A549 (cell line): ENCODE measurements around the gene OPCML. TPM values are rescaled to one million over a fixed set of nuclear protein-coding genes. Genes with fewer than 3 reads are reported as not detected.

ENCODE experiments used
- ATAC-seq, 2 experiments: fragments of 200-7000 bp in 1 of 2; fragments of >200 bp in 1 of 2; cut with Nextera tagmentation in 1 of 2; cut with Tn5 transposase in 1 of 2; 3 replicates each; pipeline versions ENCODE4 v1.8.0 to v1.9.1; 2018 to 2020; ENCODE audit warnings: mild to moderate bottlenecking in 1 of 2, moderate library complexity in 1 of 2
- CTCF ChIA-PET: fragments of 300-600 bp; sonication (Branson Sonifier 250); formaldehyde crosslinking; extraction: SDS; loops from one replicate; lab custom pipeline; 2021; ENCODE audit warnings: antibody characterized with exemption, inconsistent platforms; lab: Yijun Ruan, JAX
- POLR2A ChIA-PET: fragments of 350-600 bp; formaldehyde crosslinking; extraction: SDS; loops from one replicate; lab custom pipeline; 2021; ENCODE audit warnings: antibody characterized with exemption, inconsistent platforms; lab: Yijun Ruan, JAX
- DNase-seq, 2 experiments: peaks; one replicate each; pipeline versions ENCODE4 v3.0.0 to v3.0.0-alpha.2; 2011 to 2016; ENCODE audit warnings: low read depth in 1 of 2, low spot score in 1 of 2
- FAIRE-seq: peaks from 2 replicates; lab custom pipeline; 2011; peaks lifted over from hg19 to GRCh38; lab: Jason Lieb, UNC
- H3K27ac ChIP-seq, 2 experiments: fragments of >200 bp; sonication (Bioruptor Twin); formaldehyde crosslinking; 3 replicates each; pipeline ENCODE4 v1.5.1; 2016 to 2017
- H3K4me1 ChIP-seq: fragments of >200 bp; sonication (Bioruptor Twin); formaldehyde crosslinking; 3 replicates; pipeline ENCODE4 v1.6.1; 2016
- H3K4me2 ChIP-seq: fragments of >200 bp; sonication (Bioruptor Twin); formaldehyde crosslinking; 3 replicates; pipeline ENCODE4 v1.6.1; 2016
- H3K4me3 ChIP-seq: fragments of >200 bp; sonication (Bioruptor Twin); formaldehyde crosslinking; 3 replicates; pipeline ENCODE4 v1.5.1; 2016
- H3K9me3 ChIP-seq: fragments of >200 bp; sonication (Bioruptor Twin); formaldehyde crosslinking; 3 replicates; pipeline ENCODE4 v1.6.1; 2016
- CBX8 ChIP-seq: fragments of 200-600 bp; sonication (generic); IDR thresholded peaks from 2 replicates; pipeline ENCODE4 v1.6.1; 2016
- CHD2 ChIP-seq: fragments of 150-350 bp; IDR thresholded peaks from 2 replicates; pipeline ENCODE4 v1.6.1; 2014; ENCODE audit warnings: low read length; ENCODE audit not compliant: partially characterized antibody
- CTCF ChIP-seq: fragments of >200 bp; sonication (Bioruptor Twin); formaldehyde crosslinking; IDR thresholded peaks from 3 replicates; pipeline ENCODE4 v1.5.1; 2016
- EP300 ChIP-seq, 2 experiments: fragments of >200 bp; sonication (Bioruptor Twin); formaldehyde crosslinking; IDR thresholded peaks; 2 replicates in 1 of 2; 3 replicates in 1 of 2; pipeline ENCODE4 v1.6.1; 2016 to 2017
- FOSL2 ChIP-seq, 2 experiments: fragments of 450-650 bp in 1 of 2; fragments of >200 bp in 1 of 2; sonication (Bioruptor Twin) in 1 of 2; formaldehyde crosslinking; IDR thresholded peaks; 2 replicates each; pipeline versions ENCODE4 v1.5.0 to v1.6.1; 2016 to 2020; ENCODE audit warnings: mild to moderate bottlenecking in 1 of 2, moderate library complexity in 1 of 2
- FOXS1 ChIP-seq: fragments of 250-450 bp; sonication (Bioruptor Pico); IDR thresholded peaks from 2 replicates; pipeline ENCODE4 v1.5.0; 2020; ENCODE audit warnings: mild to moderate bottlenecking, moderate library complexity
- HMGXB4 ChIP-seq: fragments of 250-450 bp; sonication (Bioruptor Pico); IDR thresholded peaks from 2 replicates; pipeline ENCODE4 v1.5.0; 2021; ENCODE audit warnings: mild to moderate bottlenecking, moderate library complexity, borderline replicate concordance
- HOXA7 ChIP-seq: fragments of 250-450 bp; sonication (Bioruptor Pico); IDR thresholded peaks from 2 replicates; pipeline ENCODE4 v1.5.0; 2020; ENCODE audit warnings: mild to moderate bottlenecking, moderate library complexity
- HOXB13 ChIP-seq: fragments of 250-450 bp; sonication (Bioruptor Pico); IDR thresholded peaks from 2 replicates; pipeline ENCODE4 v1.5.0; 2020; ENCODE audit warnings: low read depth, mild to moderate bottlenecking, moderate library complexity
- JUN ChIP-seq, 2 experiments: fragments of >200 bp; sonication (Bioruptor Twin); formaldehyde crosslinking; IDR thresholded peaks; 2 replicates in 1 of 2; 3 replicates in 1 of 2; pipeline ENCODE4 v1.6.1; 2016 to 2017
- JUNB ChIP-seq: fragments of >200 bp; sonication (Bioruptor Twin); formaldehyde crosslinking; IDR thresholded peaks from 2 replicates; pipeline ENCODE4 v1.6.1; 2016
- KDM5A ChIP-seq: fragments of 200-600 bp; sonication (generic); IDR thresholded peaks from 2 replicates; pipeline ENCODE4 v1.6.1; 2016; ENCODE audit warnings: antibody characterized with exemption, mild to moderate bottlenecking
- MAZ ChIP-seq: fragments of 150-350 bp; IDR thresholded peaks from 2 replicates; pipeline ENCODE4 v1.6.1; 2014; ENCODE audit warnings: antibody characterized with exemption, low read depth, low read length, borderline replicate concordance
- MYC ChIP-seq: IDR thresholded peaks from 2 replicates; pipeline ENCODE4 v1.6.1; 2012; ENCODE audit warnings: mild to moderate bottlenecking, inconsistent platforms, low read length, improper control_type of control experiment, borderline replicate concordance
- NFE2L2 ChIP-seq: fragments of 150-350 bp; conservative IDR thresholded peaks from 2 replicates; pipeline ENCODE4 v1.6.1; 2014; ENCODE audit warnings: low read length
- NPAS2 ChIP-seq: fragments of 250-450 bp; sonication (Bioruptor Pico); IDR thresholded peaks from 2 replicates; pipeline ENCODE4 v1.8.0; 2022; ENCODE audit warnings: mild to moderate bottlenecking, moderate library complexity, borderline replicate concordance
- NR3C1 ChIP-seq: fragments of >200 bp; sonication (Bioruptor Twin); formaldehyde crosslinking; IDR thresholded peaks from 3 replicates; pipeline ENCODE4 v1.6.1; 2017
- POLR2AphosphoS2 ChIP-seq: conservative IDR thresholded peaks from 2 replicates; pipeline ENCODE4 v1.6.1; 2012; ENCODE audit warnings: low read length, improper control_type of control experiment, inconsistent platforms
- SMC3 ChIP-seq: fragments of >200 bp; sonication (Bioruptor Twin); formaldehyde crosslinking; IDR thresholded peaks from 3 replicates; pipeline ENCODE4 v1.6.1; 2018; ENCODE audit warnings: inconsistent platforms
- SREBF2 ChIP-seq: fragments of 450-650 bp; IDR thresholded peaks from 2 replicates; pipeline ENCODE4 v1.6.1; 2014; ENCODE audit warnings: mild to moderate bottlenecking, moderate library complexity
- TFCP2L1 ChIP-seq: fragments of 250-450 bp; sonication (Bioruptor Pico); IDR thresholded peaks from 2 replicates; pipeline ENCODE4 v1.5.0; 2021; ENCODE audit warnings: mild to moderate bottlenecking
- ZC3H11A ChIP-seq: fragments of 450-650 bp; IDR thresholded peaks from 2 replicates; pipeline ENCODE4 v1.6.1; 2014; ENCODE audit warnings: antibody characterized with exemption, mild to moderate bottlenecking
- ZFP36 ChIP-seq: fragments of 450-650 bp; IDR thresholded peaks from 2 replicates; pipeline ENCODE4 v1.6.1; 2014; ENCODE audit warnings: borderline replicate concordance; ENCODE audit not compliant: partially characterized antibody
- ZNF302 ChIP-seq: fragments of 250-450 bp; sonication (Bioruptor Pico); IDR thresholded peaks from 2 replicates; pipeline ENCODE4 v1.9.0; 2021; ENCODE audit warnings: inconsistent platforms, mild to moderate bottlenecking, moderate library complexity
- ZSCAN20 ChIP-seq: fragments of 250-450 bp; sonication (Bioruptor Pico); IDR thresholded peaks from 2 replicates; pipeline ENCODE4 v1.8.0; 2022; ENCODE audit warnings: mild to moderate bottlenecking, moderate library complexity
- WGBS: methylation state at CpG from one replicate; pipeline ENCODE4 v1.1.6; 2017; ENCODE audit errors: missing lambda C conversion rate; 5-methylcytosine and 5-hydroxymethylcytosine counted together
- polyA plus RNA-seq, 4 experiments: library from polyadenylated mRNA; depleted of rRNA in 3 of 4; stranded (reverse); fragments of >200 nt; fragmentation: RNase III in 1 of 4; extraction: RNeasy Plus Mini Kit Qiagen cat#74134 plus additional on column Dnase treatment in 1 of 4; gene quantifications; 2 replicates in 3 of 4; 3 replicates in 1 of 4; pipeline ENCODE4 v1.2.3, GENCODE V29; 2011 to 2017

The OPCML gene
- polyA plus RNA-seq, 2 of the 4 experiments (the other 2 are of a cell fraction), result not detected

- Histone ChIP-seq H3K4me2 (no peak overlapping the region), H3K4me3 (no peak overlapping the region), H3K9me3 (no peaks in the 10 kb centered on the region), H3K4me1 (no peaks in the 10 kb centered on the region)
- no peak for FAIRE-seq
- POLR2A ChIA-PET, result no interaction called here
- DNase-seq, result no peak
- no peak for ATAC-seq
- CTCF ChIA-PET, result no interaction called here
- TF ChIP-seq POLR2AphosphoS2, result no peak
- no peak for TF ChIP-seq HOXA7 (CRISPR knock-in tag)
- TF ChIP-seq FOXS1, result no peak
- TF ChIP-seq ZC3H11A, result no peak
- no peak for TF ChIP-seq SMC3
- no peak for TF ChIP-seq JUNB
- no peak for TF ChIP-seq TFCP2L1 (CRISPR knock-in tag)
- no peak for TF ChIP-seq MAZ
- TF ChIP-seq MYC, result no peak
- no peak for TF ChIP-seq CTCF
- TF ChIP-seq NFE2L2, result no peak
- no peak for TF ChIP-seq NR3C1
- no peak for TF ChIP-seq SREBF2
- TF ChIP-seq JUN (IDR thresholded peaks at IDR 0.05), result no peak
- no peak for TF ChIP-seq EP300 (IDR thresholded peaks at IDR 0.05)
- TF ChIP-seq CBX8, result no peak
- TF ChIP-seq ZNF302 (CRISPR knock-in tag), result no peak
- no peak for TF ChIP-seq HOXB13 (CRISPR knock-in tag)
- no peak for TF ChIP-seq ZSCAN20 (CRISPR knock-in tag)
- TF ChIP-seq CHD2, result no peak
- TF ChIP-seq, all 56 proteins: peak for 0
- WGBS, result 21% methylated on average over 5 of the region's 7 CpGs
- no peak overlapping the region for H3K27ac ChIP-seq
Measured at GRCh38 chr11:132913886-132914285, 618.4 kb downstream of the OPCML start.

- Histone ChIP-seq H3K4me3 (no peak overlapping the region), H3K4me2 (no peak overlapping the region), H3K4me1 (no peaks in the 10 kb centered on the region), H3K9me3 (no peaks in the 10 kb centered on the region), H3K27ac (no peak overlapping the region)
- ChIA-PET CTCF (no interaction called here), POLR2A (no interaction called here)
- TF ChIP-seq SREBF2, result no peak
- TF ChIP-seq KDM5A, result no peak
- no peak for TF ChIP-seq HMGXB4
- no peak for TF ChIP-seq FOSL2 (IDR thresholded peaks at IDR 0.05)
- peak; percentile 36; the same call in 1 of the 2 replicates for TF ChIP-seq FOSL2 (CRISPR knock-in tag; IDR thresholded peaks at IDR 0.05)
- WGBS, result 8% methylated on average over 6 of the region's 6 CpGs
- no peak for FAIRE-seq
- DNase-seq, result no peak
- ATAC-seq, result no peak
Measured at GRCh38 chr11:132913295-132913694, 619.0 kb downstream of the OPCML start.

- ATAC-seq (no peak), DNase-seq (peak in 1 of 2 experiments; percentile 7), FAIRE-seq (no peak)
- H3K4me2 ChIP-seq, result no peak overlapping the region
- WGBS, result 8% methylated on average over 7 of the region's 7 CpGs
- H3K27ac ChIP-seq, result no peak overlapping the region
- ChIA-PET CTCF (no interaction called here), POLR2A (no interaction called here)
- TF ChIP-seq MYC, result no peak
- no peak for TF ChIP-seq KDM5A
- no peak for TF ChIP-seq NPAS2 (CRISPR knock-in tag)
- no peak for TF ChIP-seq ZFP36
- H3K4me3 ChIP-seq, result no peak overlapping the region
- H3K9me3 ChIP-seq, result no peaks in the 10 kb centered on the region
- H3K4me1 ChIP-seq, result no peaks in the 10 kb centered on the region
Measured at GRCh38 chr11:132911186-132911585, 621.1 kb downstream of the OPCML start.
